HG03064 (cell line): Measurements from ENCODE around the gene THBD.

Experiments used
- ATAC-seq: cut with Tn5 transposase; IDR thresholded peaks from one replicate; pipeline ENCODE4 v1.9.1; 2021; ENCODE audit warnings: low read depth; ENCODE audit not compliant: unreplicated experiment

THBD gene

DNA sequence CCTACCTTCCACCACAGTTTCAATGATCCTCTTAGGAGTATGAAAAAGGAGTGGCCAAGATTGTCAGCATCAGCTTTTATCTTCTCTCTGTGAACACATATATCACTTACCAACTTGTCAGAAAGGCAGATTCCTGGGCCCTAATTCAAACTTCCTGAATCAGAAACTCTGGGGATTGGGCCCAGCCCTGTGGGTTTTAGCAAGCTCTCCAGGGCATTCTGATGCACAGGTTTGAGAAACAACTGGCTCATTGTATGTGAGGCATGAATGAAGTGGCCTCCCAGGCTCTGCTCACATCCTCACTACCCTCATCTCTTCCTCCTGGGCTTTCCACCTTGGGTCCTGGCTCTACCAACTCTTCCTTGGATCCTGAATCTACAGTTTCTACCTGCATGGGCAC is 13.2 kb upstream of the THBD start:
- no peak for ATAC-seq

GRCh38 chr20:23061734-23062561 is 12.5 kb upstream of the THBD start:
- no peak for ATAC-seq

DNA sequence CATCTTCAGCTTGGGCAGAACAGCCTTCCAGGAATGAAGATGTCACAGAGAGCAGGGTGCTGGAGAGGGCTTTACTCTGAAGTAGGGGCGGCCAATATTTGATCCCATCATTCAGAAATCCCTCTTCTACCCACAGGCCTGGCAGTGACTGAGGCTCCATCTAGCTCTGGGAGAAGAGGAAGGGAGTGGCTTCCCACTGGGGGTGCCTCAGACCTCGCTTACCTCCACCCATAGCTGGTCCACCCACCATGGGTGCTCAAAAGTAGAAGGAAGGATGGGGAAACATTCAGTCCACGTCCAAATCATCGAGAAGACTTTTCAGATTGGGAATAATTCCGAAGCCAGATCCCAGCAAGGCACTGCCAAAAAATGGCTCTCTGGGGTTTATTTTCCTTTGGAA is 11.8 kb upstream of the THBD start:
- no peak for ATAC-seq

- no peak for ATAC-seq
Observed at GRCh38 chr20:23060629-23061028, 11.2 kb upstream of the THBD start.

DNA sequence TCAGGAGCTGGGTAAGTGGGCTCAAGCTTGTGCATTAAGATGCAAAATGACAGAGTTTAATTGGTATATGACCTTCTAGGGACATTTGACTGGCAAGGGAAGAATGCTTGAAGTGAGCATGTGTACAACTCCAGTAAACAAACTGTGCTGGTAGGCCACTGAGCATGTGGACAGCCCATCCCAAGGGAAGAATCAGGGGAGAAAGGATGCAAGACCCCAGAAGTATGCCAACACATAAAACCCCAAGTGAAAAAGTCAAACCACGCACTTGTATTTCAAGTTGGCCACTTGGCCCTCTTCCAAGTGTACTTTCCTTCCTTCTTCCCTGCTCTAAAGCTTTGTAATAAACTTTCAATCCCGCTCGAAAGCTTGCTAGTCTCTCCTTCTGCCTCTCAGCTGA is 10.4 kb upstream of the THBD start:
- no peak for ATAC-seq

- ATAC-seq = no peak
Observed at GRCh38 chr20:23059001-23059400, 9.5 kb upstream of the THBD start.

DNA sequence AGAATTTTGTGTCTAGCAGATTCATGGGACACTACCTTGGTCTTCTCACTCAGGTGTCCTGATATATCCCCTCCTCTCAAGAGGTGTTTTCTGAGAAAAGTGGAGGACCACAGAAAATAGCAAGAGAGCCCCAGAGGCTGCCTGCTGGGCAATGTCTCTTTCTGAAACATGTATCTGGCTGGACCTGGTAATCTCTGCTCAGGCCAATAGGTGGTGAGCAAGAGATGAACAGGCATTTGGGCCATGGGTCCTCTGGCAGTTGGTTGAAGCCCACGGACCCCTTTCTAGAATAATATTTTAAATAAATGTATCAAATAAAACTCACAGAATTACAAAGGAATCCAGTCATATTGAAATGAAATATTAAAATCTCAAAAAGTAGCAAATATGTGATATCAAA is 8.8 kb upstream of the THBD start:
- no peak for ATAC-seq

DNA sequence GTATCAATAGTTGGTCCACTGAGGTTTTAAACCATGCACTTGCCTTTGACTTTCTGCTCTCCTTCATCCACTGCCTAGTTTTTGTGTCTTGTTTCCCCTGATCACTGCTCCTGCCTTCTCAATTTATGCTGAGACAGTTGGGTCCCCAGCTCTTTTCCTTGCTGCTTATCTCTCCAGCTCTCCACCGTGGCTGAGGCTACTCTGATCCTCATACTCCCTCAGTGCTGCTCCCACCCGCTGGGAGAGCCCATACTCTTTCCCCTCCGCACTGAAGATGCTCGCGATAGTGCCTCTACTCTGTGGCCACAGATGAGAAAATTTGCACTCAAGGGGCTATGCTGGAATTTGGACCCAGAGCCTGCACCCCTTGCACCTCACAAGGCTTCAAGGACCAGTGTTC is 3.4 kb upstream of the THBD start:
- ATAC-seq = no peak

- no peak for ATAC-seq
Observed at GRCh38 chr20:23050847-23051627, 1.6 kb upstream of the THBD start.

GRCh38 chr20:23050076-23050838 is 785 bp upstream of the THBD start:
- ATAC-seq = no peak

- ATAC-seq = no peak
Observed at GRCh38 chr20:23048283-23049200, 930 bp downstream of the THBD start.

- ATAC-seq = no peak
Observed at GRCh38 chr20:23047738-23048214, 1.7 kb downstream of the THBD start.

DNA sequence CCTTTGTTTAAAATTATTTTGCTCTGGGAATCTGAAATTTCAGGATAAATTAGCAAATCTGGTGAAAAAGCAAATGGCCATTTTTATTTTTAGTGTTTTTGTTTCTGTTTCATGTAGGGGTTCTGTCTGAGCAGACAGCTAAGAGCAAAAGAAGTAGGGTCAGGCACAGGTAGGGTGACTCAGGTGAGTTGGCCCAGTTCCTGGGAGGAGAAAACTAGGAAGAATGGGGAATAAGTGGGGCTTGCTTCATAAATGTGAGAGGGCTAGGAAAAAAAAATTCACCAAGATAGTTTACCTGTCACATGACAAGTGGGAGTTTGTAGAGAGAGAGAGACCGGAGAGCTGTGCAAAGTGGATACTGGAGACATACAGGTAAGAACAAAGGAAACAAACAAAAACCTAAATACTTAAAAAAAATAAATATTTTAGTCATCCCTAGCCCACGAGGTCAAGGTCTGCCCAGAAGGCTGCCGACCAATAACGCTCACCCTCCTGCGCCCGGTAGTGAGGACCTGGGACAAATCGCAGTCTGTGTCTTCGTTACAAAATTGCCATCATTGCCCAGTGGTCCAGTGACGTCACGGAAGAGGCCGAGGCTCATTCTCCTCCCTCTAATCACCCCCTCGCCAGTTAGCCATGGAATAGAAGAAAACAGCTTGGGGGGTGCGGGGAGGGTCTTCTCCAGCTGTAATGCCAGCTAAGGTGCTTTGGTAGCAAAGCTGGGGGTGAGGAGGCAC is 2.3 kb downstream of the THBD start:
- ATAC-seq = no peak

- no peak for ATAC-seq
Observed at GRCh38 chr20:23046431-23046830, 3.0 kb downstream of the THBD start.

- ATAC-seq = no peak
Observed at GRCh38 chr20:23043376-23043775, 6.1 kb downstream of the THBD start.

DNA sequence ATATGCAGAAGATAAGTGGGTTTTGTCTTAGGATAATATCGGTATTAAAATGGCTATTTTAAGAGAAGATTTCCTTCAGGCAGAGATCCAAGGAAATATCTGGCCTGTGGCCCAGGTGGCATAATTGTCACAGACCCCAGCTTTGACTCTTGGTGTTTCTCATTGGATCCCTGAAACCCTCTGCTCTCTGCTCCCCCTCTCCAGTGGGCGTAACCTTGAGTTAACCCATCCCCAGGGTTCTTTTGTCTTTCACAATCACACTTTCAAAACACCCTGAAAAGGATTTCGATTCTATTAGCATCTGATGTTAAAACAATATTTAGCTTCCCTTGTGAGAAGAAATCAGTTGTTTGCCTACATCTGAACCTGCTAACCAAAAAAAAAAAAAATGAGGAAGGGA is 7.2 kb downstream of the THBD start:
- no peak for ATAC-seq

- ATAC-seq = no peak
Observed at GRCh38 chr20:23039885-23040508, 9.5 kb downstream of the THBD start.

GRCh38 chr20:23039136-23039875 is 10.2 kb downstream of the THBD start:
- ATAC-seq = no peak
